Activated T-helper 2 cell treated with anti-CD3 and anti-CD28 coated beads, Interferon-gamma antibody, Interleukin-2, Interleukin-4, amounts not matched to agents 10 μg/mL and 5 μg/mL and 100 μg/mL, durations not matched to agents 14 hours and 24 hours and 36 hours (primary cell): Measurements from ENCODE around the gene STX18. TPM values are rescaled to one million over a fixed set of nuclear protein-coding genes. Genes with fewer than 3 reads are reported as not detected.

ENCODE experiments used
- DNase-seq: peaks from one replicate; pipeline ENCODE4 v3.0.0; 2021; ENCODE audit warnings: low spot score
- H3K27ac Mint-ChIP-seq: one replicate; pipeline ENCODE4 v1.8.0; 2021; ENCODE audit warnings: mixed read lengths
- H3K27me3 Mint-ChIP-seq: one replicate; pipeline ENCODE4 v1.8.0; 2021; ENCODE audit warnings: low read depth, mixed read lengths
- H3K36me3 Mint-ChIP-seq: one replicate; pipeline ENCODE4 v1.8.0; 2021; ENCODE audit warnings: low read depth, mixed read lengths
- H3K4me1 Mint-ChIP-seq: one replicate; pipeline ENCODE4 v1.8.0; 2021; ENCODE audit warnings: low read depth, mixed read lengths
- H3K4me3 Mint-ChIP-seq: one replicate; pipeline ENCODE4 v1.8.0; 2021; ENCODE audit warnings: low read depth, mild to moderate bottlenecking, moderate library complexity, mixed read lengths
- H3K9me3 Mint-ChIP-seq: one replicate; pipeline ENCODE4 v1.8.0; 2021; ENCODE audit warnings: mixed read lengths
- intact Hi-C: fragments of 100-400 bp; cut with micrococcal nuclease; formaldehyde crosslinking; loops from one replicate; pipeline ENCODE4 v1.15.1; 2023
- total RNA-seq: library from RNA; stranded (reverse); gene quantifications from 2 replicates; pipeline ENCODE4 v1.2.3, GENCODE V29; 2022

The STX18 gene
- 26.9 and 30.8 TPM in 2 replicates for total RNA-seq

- DNase-seq: peak; percentile 85
- Mint-ChIP-seq H3K36me3 (no peaks in the 10 kb centered on the region), H3K9me3 (no peaks in the 10 kb centered on the region), H3K27ac (peak within 1 kb of the TSS; percentile 94), H3K4me3 (peak within 1 kb of the TSS; percentile 98), H3K4me1 (peaks cover 26% of the 10 kb centered on the region), H3K27me3 (no peaks in the 10 kb centered on the region)
- intact Hi-C loops: loop anchor here (1.0 to 2.0 kb wide), 4 partner anchors 17 to 293 kb away; partner anchors contain the start of genes LYAR, TMEM128 and ZBTB49
Measured at GRCh38 chr4:4541661-4542570, at the start of gene STX18. STX18 (minus strand) TSS chr4:4542048; CDS start chr4:4541964, 84 bp downstream.

DNA sequence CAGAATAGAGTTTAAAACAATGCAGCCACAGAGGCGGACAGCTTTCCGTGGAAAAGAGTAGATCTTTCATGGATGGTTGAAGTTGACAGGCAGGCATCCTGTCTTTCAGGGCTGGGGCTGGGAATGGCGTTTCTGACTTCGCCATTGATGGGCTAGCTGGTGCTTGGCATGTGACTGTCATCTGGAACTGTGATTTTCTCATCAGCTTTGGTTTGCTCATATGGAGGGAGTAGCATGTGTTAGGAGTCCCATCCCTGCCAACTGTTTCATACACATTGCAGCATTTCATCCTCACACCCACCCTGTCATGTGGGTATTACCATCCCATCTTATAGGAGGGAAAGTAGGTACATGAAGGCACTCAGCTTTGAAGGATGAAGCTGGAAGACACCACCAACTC, 49.2 kb upstream of the STX18 start:
- intact Hi-C loops: no loop called here
- Mint-ChIP-seq H3K4me3 (no peak overlapping the region), H3K4me1 (no peaks in the 10 kb centered on the region), H3K9me3 (peaks cover 39% of the 10 kb centered on the region), H3K27me3 (no peaks in the 10 kb centered on the region), H3K27ac (no peak overlapping the region), H3K36me3 (peaks cover 8% of the 10 kb centered on the region)
- DNase-seq: no peak

- no peak overlapping the region for H3K4me3 Mint-ChIP-seq
- peaks cover 34% of the 10 kb centered on the region for H3K9me3 Mint-ChIP-seq
- H3K36me3 Mint-ChIP-seq: peaks cover 7% of the 10 kb centered on the region
- no peaks in the 10 kb centered on the region for H3K27me3 Mint-ChIP-seq
- H3K27ac Mint-ChIP-seq: no peak overlapping the region
- intact Hi-C loops: no loop called here
- no peak for DNase-seq
- H3K4me1 Mint-ChIP-seq: no peaks in the 10 kb centered on the region
Measured at GRCh38 chr4:4590546-4590945, 48.7 kb upstream of the STX18 start.

DNA sequence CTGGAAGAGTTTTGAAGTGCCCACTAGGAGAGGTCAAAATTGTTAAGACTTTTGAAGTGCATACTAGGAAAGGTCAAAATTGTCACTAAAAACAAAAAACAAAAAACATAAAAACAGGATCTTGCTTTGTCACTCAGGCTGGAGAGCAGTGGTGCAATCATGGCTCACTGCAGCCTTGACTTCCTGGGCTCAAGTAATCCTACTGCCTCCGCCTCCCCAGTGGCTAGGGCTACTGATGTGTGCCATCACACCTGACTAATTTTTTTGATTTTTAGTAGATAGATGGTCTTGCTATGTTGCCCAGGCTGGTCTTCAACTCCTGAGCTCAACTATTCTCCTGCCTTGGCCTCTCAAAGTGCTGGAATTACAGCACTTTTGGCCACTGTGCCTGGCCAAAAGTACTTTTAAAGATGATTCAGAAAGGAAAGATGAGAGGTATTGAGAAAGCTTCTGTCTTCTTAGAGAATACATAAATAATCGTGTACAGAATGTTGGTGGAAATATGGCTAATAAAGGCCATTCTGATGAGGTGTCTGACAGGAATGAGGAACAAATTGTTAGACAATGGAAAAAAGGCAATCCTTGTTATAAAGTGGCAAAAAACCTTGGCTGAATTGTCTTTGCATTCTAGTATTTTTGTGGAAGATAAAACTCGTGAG, 43.3 kb upstream of the STX18 start:
- Mint-ChIP-seq H3K4me3 (no peak overlapping the region), H3K36me3 (no peaks in the 10 kb centered on the region), H3K4me1 (no peaks in the 10 kb centered on the region), H3K27ac (no peak overlapping the region), H3K27me3 (no peaks in the 10 kb centered on the region), H3K9me3 (peaks cover 9% of the 10 kb centered on the region)
- no peak for DNase-seq
- intact Hi-C loops: no loop called here

GRCh38 chr4:4583606-4584005, 41.8 kb upstream of the STX18 start:
- no peaks in the 10 kb centered on the region for H3K36me3 Mint-ChIP-seq
- intact Hi-C loops: no loop called here
- DNase-seq: no peak
- H3K4me3 Mint-ChIP-seq: no peak overlapping the region
- H3K27me3 Mint-ChIP-seq: no peaks in the 10 kb centered on the region
- H3K9me3 Mint-ChIP-seq: peaks cover 9% of the 10 kb centered on the region
- H3K27ac Mint-ChIP-seq: no peak overlapping the region
- no peaks in the 10 kb centered on the region for H3K4me1 Mint-ChIP-seq

DNA sequence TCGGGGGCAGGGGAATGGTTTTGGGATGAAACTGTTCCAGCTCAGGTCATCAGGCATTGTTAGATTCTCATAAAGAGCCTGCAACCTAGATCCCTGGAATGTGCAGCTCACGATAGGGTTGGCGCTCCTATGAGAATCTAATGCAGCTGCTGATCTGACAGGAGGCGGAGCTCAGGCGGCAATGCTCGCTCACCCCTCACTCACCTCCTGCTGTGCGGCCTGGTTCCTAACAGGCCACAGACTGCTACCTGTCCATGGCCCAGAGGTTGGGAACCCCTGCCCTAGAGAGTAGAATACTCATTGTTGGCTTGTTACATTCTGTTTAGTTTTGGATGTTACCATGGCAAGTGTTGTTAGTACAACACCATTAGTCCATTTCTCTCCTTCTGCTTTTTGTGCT, 40.8 kb upstream of the STX18 start:
- Mint-ChIP-seq H3K36me3 (no peaks in the 10 kb centered on the region), H3K9me3 (peaks cover 9% of the 10 kb centered on the region), H3K4me1 (no peaks in the 10 kb centered on the region), H3K27ac (no peak overlapping the region), H3K27me3 (no peaks in the 10 kb centered on the region), H3K4me3 (no peak overlapping the region)
- intact Hi-C loops: no loop called here
- DNase-seq: no peak

- intact Hi-C loops: no loop called here
- H3K4me3 Mint-ChIP-seq: no peak overlapping the region
- no peak overlapping the region for H3K27ac Mint-ChIP-seq
- peaks cover 3% of the 10 kb centered on the region for H3K4me1 Mint-ChIP-seq
- H3K36me3 Mint-ChIP-seq: peaks cover 4% of the 10 kb centered on the region
- peaks cover 6% of the 10 kb centered on the region for H3K27me3 Mint-ChIP-seq
- DNase-seq: no peak
- H3K9me3 Mint-ChIP-seq: no peaks in the 10 kb centered on the region
Measured at GRCh38 chr4:4580494-4580893, 38.6 kb upstream of the STX18 start.

GRCh38 chr4:4578981-4579380, 37.1 kb upstream of the STX18 start:
- DNase-seq: no peak
- H3K36me3 Mint-ChIP-seq: peaks cover 4% of the 10 kb centered on the region
- H3K27ac Mint-ChIP-seq: no peak overlapping the region
- peaks cover 6% of the 10 kb centered on the region for H3K4me1 Mint-ChIP-seq
- H3K27me3 Mint-ChIP-seq: peaks cover 6% of the 10 kb centered on the region
- intact Hi-C loops: no loop called here
- H3K4me3 Mint-ChIP-seq: no peak overlapping the region
- H3K9me3 Mint-ChIP-seq: no peaks in the 10 kb centered on the region

DNA sequence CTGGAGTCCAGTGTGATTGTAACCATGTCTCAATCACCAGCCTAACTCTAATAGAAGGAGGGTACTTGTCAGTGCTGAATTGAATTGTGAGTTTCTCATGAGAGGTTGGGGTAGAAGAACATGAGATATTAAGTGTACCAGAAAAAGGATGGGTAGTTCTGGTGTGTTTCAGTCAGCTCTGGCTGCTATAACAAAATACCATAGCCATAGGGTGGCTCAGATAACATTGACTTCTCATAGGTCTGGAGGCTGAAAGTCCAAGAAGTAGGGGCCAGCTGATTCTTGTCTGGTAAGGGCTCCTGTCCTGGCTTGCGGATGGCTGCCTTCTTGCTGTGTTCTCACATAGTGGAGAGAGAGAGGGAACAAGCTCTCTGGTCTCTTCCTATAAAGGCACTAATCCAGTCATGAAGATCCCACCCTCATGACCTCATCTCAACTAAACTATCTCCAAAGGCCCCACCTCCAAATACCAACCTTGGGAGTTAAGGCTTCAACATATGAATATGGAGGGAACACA, 35.6 kb upstream of the STX18 start:
- Mint-ChIP-seq H3K4me1 (peaks cover 6% of the 10 kb centered on the region), H3K9me3 (no peaks in the 10 kb centered on the region), H3K4me3 (no peak overlapping the region), H3K27ac (no peak overlapping the region), H3K36me3 (peaks cover 4% of the 10 kb centered on the region), H3K27me3 (peaks cover 8% of the 10 kb centered on the region)
- intact Hi-C loops: no loop called here
- DNase-seq: no peak

DNA sequence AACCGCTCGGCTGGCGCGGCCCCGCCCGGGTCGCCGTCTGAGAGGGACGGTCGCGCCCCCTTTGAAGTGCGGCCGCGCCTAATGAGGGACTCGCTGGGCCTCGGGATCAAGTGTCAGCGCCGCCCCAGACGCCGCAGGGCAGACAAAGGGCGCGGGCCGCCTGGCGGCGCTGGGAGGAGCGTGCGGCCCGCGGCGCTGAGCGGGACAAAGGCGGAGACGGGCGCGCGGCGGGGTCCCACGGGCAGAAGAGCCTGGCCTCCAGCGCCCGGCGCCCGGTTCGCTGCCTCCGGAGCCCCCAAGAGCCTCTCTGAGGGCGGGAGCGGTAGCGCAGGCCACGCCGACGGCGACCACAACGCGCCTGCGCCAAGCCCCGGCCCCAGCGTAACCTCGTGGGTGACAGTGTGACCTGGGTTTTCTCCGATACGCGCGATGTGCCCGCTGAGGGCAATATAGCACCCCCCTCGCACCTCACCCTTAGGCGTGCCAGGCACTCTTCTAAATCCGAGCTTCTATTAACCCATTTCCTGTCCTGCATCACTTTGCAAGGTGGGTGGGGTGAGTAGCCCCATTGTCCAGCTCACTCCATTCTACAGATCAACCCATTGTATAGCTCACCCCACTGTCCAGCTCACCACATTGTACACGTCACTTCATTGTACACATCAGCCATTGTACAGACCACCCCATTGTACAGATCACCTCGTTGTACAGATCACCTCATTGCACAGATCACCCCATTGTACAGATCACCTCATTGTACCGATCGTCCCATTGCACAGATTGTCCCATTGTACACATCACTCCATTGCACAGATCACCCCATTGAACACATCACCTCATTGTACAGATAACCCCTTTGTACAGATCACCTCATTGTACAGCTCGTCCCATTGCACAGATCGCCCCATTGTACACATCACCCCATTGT, 33.7 kb upstream of the STX18 start:
- peaks cover 4% of the 10 kb centered on the region for H3K36me3 Mint-ChIP-seq
- no peak overlapping the region for H3K27ac Mint-ChIP-seq
- peaks cover 8% of the 10 kb centered on the region for H3K27me3 Mint-ChIP-seq
- intact Hi-C loops: no loop called here
- H3K9me3 Mint-ChIP-seq: no peaks in the 10 kb centered on the region
- no peak for DNase-seq
- peaks cover 6% of the 10 kb centered on the region for H3K4me1 Mint-ChIP-seq
- peak overlapping the region; percentile 55 for H3K4me3 Mint-ChIP-seq

GRCh38 chr4:4574792-4575191, 32.9 kb upstream of the STX18 start:
- Mint-ChIP-seq H3K27ac (no peak overlapping the region), H3K36me3 (peaks cover 4% of the 10 kb centered on the region), H3K4me1 (peaks cover 6% of the 10 kb centered on the region), H3K9me3 (no peaks in the 10 kb centered on the region), H3K27me3 (peaks cover 8% of the 10 kb centered on the region), H3K4me3 (peak overlapping the region; percentile 55)
- DNase-seq: no peak
- intact Hi-C loops: no loop called here

GRCh38 chr4:4574052-4574451, 32.2 kb upstream of the STX18 start:
- peaks cover 6% of the 10 kb centered on the region for H3K4me1 Mint-ChIP-seq
- H3K9me3 Mint-ChIP-seq: no peaks in the 10 kb centered on the region
- intact Hi-C loops: no loop called here
- no peak for DNase-seq
- H3K4me3 Mint-ChIP-seq: no peak overlapping the region
- no peak overlapping the region for H3K27ac Mint-ChIP-seq
- peaks cover 8% of the 10 kb centered on the region for H3K27me3 Mint-ChIP-seq
- H3K36me3 Mint-ChIP-seq: peaks cover 4% of the 10 kb centered on the region
